HG02840 (cell line): ENCODE data around the gene JCAD.
"Not testable (repeated sequence)": the region's sequence is repeated elsewhere in the genome, so short reads cannot be mapped to it uniquely, and the experiment has no call there.

Experiments
- ATAC-seq: cut with Tn5 transposase; IDR thresholded peaks from one replicate; pipeline ENCODE4 v1.9.1; 2021; ENCODE audit warnings: mild to moderate bottlenecking, moderate library complexity, moderate number of reproducible peaks; ENCODE audit not compliant: unreplicated experiment, low FRiP score

Gene JCAD

GRCh38 chr10:30027057-30028005 lies 32.1 kb downstream of the JCAD start:
- ATAC-seq = peak; percentile 64

- no peak for ATAC-seq
Observed at GRCh38 chr10:30026578-30026977, 32.8 kb downstream of the JCAD start.

- ATAC-seq = no peak
Observed at GRCh38 chr10:30026080-30026479, 33.3 kb downstream of the JCAD start.

DNA sequence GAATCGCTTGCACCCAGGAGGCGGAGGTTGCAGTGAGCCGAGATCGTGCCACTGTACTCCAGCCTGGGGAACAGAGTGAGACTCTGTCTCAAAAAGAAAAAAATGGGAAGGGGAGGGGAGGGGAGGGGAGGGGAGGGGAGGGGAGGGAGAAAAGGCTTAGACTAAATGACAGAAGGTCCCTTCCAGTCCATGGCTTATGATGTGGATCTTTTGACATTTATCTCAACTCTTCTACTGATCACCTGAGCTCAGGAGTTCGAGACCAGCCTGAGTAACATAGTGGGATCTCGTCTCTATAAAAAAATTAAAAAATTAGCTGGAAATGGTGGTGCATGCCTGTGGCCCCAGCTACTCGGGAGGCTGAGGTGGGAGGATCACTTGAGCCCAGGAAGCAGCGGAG lies 34.0 kb downstream of the JCAD start:
- not testable (repeated sequence) for ATAC-seq

DNA sequence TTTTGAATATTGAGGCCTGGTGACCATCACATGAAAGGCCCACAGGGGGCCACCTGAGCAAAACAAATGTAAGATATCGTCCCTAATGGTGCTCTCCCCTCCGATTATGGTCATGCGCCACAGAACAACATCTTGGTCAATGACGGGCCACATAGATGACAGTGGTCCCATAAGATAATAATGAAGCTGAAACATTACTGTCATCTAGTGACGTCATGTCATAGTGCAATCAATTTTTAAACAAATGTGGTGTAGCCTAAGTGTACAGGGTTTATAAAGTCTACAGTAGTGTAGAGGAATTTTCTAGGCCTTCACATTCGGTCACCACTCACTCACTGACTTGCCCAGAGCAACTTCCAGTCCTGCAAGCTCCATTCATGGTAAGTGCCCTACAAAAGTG lies 36.8 kb downstream of the JCAD start:
- ATAC-seq = no peak

- ATAC-seq = no peak
Observed at GRCh38 chr10:30019468-30019867, 39.9 kb downstream of the JCAD start.

- no peak for ATAC-seq
Observed at GRCh38 chr10:30018496-30018895, 40.9 kb downstream of the JCAD start.

DNA sequence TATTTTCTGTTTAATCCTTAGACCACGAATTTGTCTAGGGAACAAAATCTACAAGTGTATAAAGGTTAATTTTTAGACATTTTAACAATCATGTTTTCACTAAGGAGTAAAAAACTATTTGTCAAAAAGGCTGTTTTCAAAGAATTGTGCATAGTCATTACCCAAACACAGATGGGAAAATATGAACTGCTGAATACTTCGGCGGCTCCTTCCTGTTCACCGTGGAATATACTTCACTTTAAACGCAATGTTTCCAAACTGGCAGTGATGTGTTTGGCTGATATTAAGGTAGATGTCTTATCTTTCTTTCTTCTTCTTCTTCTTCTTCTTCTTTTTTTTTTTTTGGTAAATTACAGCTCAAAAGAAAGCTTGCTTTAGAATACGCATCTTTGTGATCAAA lies 41.4 kb downstream of the JCAD start:
- no peak for ATAC-seq

- no peak for ATAC-seq
Observed at GRCh38 chr10:30017556-30017955, 41.8 kb downstream of the JCAD start.

DNA sequence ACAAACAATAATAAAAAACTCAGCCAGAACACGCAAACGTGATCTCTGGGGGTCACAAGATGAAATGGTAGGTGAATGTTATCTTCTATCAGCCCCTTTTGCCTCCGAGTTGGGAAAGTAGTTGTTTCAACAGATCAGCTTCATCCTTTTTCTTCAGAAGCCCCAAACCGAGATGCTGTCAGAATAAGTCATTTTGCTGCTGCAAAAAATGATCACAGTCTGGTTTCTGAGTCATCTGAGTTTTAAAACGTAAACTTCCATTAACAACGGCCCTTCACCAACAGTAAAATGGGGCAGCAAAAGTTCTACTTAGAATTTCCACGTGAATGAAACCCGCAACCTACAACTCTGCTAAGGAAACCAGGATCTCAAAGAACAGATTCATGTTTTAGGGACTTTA lies 44.9 kb downstream of the JCAD start:
- ATAC-seq = no peak

DNA sequence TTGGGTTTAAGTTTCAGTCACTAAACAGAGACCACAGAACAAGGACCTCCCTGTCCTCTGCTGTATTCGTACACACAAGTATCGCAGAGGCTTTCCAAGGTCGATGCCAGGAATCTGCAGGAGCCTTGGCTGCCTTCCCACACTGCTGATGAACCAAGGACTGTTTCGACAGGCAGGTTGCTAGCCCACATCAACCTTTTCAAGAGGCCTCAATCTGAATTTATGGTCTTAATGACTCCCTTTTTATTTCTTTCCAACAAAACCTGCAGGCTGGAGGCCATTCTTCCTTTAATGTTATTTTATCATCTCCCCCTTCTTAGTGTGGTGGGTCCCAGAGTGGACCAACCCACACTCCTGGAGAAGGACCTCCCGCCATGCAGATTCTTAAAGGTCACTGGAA lies 45.6 kb downstream of the JCAD start:
- no peak for ATAC-seq

DNA sequence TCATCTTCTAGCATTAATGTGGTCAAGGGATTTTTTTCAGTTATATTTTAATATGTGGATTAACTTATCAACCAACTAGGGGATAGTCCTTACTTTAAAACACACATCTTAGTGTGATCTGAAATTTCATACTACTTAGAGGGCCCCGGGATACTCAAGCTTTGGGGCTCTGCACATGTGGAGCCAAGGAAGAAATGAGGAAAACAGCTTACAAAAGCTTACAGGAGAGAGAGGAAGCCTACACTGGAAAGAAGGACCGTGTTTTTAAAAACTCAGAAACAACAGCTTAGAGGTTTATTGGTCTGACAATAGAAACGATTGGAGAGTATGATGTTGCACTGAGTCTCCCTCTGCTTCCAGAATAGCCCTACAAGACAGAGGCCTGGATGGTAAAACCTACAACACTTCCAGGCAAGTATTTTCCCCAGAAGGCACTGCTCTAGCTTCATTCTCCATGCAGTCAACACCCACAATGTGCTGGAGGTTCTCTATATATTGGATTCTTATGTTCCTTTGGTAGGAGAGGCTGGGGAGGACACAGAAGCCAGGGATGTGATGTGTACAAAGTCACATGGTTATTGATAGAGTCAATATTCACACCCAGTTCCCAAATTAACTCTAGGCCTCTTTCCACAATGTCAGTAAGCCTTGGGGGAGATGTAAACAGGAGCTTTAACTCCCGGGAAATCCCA lies 47.3 kb downstream of the JCAD start:
- no peak for ATAC-seq

DNA sequence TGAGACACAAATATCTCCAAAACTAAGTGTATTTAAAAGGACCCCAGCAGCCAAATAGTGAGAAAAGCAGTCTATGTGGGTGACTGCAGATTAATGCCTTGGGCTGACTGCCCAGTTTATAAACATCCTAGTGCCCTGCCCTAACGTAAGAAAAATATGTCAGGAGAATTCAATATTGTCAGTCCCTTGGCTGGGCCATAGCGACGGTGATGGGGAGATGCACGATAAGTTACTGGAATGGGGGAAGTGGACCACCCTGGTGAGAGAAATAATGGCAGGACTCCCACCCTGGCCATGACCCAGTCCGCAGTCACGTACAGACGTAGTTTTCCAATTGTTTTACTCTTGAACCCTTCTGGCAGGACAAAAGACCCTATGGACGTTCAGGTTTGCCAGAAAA lies 48.0 kb downstream of the JCAD start:
- ATAC-seq = no peak

- ATAC-seq = no peak
Observed at GRCh38 chr10:30007406-30007805, 52.0 kb downstream of the JCAD start.

- ATAC-seq = no peak
Observed at GRCh38 chr10:30006410-30006809, 53.0 kb downstream of the JCAD start.

DNA sequence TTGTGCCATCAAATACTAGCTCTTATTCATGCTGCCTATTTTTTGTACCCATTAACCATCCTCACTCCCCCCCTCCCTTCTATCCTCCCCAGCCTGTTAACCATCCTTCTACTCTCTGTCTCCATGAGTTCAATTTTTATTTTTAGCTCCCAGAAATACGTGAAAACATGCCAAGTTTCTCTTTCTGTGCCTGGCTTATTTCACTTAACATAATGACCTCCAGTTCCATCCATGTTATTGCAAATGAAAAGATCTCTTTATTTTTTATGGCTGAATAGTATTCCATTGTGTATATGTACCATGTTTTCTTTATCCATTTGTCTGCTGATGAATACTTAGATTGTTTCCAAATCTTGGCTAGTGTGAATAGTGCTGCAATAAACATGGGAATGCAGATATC lies 54.3 kb downstream of the JCAD start:
- ATAC-seq = not testable (repeated sequence)

- ATAC-seq = no peak
Observed at GRCh38 chr10:30002426-30003266, 56.7 kb downstream of the JCAD start.

GRCh38 chr10:30000802-30001571 lies 58.4 kb downstream of the JCAD start:
- no peak for ATAC-seq

- ATAC-seq = peak; percentile 76
Observed at GRCh38 chr10:29998142-29998808, 61.1 kb downstream of the JCAD start.

DNA sequence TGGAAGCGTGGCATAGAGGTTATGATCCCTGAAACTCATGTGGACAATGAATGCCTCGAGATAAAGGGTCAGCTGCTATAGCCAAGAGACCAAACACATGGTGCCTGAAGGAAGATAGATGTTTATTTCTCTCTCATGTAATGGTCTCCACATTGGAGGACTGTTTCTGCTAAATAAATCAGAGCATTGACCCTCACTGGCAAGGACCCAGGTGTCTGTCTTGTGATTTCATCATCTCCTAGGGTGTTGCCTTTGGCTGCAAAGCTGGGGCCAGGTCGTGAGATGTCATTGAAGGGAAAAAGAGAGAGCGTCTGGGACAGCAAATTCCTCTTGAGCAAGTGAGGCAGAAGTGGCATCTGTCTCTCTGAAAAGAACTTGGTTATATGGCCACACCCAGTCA lies 64.6 kb downstream of the JCAD start:
- ATAC-seq = no peak
